ENCODE data around the gene AFF3.
"Not testable (repeated sequence)": the region's sequence is repeated elsewhere in the genome, so short reads cannot be mapped to it uniquely, and the experiment has no call there.

The AFF3 gene

GRCh38 chr2:99757611-99758114, 384.7 kb downstream of the AFF3 start:
- Histone ChIP-seq H3K9ac (ENCODE audit: low read length) (no peak overlapping the region), H3K9me3 (ENCODE audit: control insufficient read depth, low read depth, low read length) (no peaks in the 10 kb centered on the region), H3K27me3 (ENCODE audit: control insufficient read depth, insufficient read depth, low read length) (peaks cover 22% of the 10 kb centered on the region), H3K4me1 (ENCODE audit: control insufficient read depth, low read depth, low read length) (no peaks in the 10 kb centered on the region), H3K27ac (ENCODE audit: low read length) (no peak overlapping the region), H3K4me3 (ENCODE audit: low read length) (no peak overlapping the region), H3K36me3 (ENCODE audit: control insufficient read depth, low read depth, low read length) (no peaks in the 10 kb centered on the region)

DNA sequence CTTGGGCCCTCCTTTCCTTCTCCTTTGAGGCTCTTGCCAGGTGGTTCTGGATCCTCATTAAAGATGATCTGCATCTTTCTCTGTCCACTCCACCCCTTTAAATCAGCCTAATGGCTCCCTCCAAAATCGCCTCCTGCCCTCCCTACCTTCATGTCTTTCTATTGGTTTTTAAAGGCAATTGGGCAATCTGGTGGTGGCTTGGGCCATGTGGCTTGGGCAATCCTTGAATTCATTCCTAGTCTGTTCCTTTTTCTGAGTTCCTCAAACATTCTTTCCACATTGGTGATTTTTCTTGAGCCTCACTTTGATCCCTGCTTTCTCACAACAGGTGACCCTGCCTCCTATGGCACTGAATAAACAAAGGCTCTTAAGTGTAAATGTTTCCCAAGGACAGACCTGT, 386.3 kb downstream of the AFF3 start:
- H3K9ac ChIP-seq (ENCODE audit: low read length): no peak overlapping the region
- H3K9me3 ChIP-seq (ENCODE audit: control insufficient read depth, low read depth, low read length): no peaks in the 10 kb centered on the region
- H3K27ac ChIP-seq (ENCODE audit: low read length): no peak overlapping the region
- peaks cover 22% of the 10 kb centered on the region for H3K27me3 ChIP-seq (ENCODE audit: control insufficient read depth, insufficient read depth, low read length)
- H3K36me3 ChIP-seq (ENCODE audit: control insufficient read depth, low read depth, low read length): no peaks in the 10 kb centered on the region
- H3K4me1 ChIP-seq (ENCODE audit: control insufficient read depth, low read depth, low read length): no peaks in the 10 kb centered on the region
- H3K4me3 ChIP-seq (ENCODE audit: low read length): no peak overlapping the region

DNA sequence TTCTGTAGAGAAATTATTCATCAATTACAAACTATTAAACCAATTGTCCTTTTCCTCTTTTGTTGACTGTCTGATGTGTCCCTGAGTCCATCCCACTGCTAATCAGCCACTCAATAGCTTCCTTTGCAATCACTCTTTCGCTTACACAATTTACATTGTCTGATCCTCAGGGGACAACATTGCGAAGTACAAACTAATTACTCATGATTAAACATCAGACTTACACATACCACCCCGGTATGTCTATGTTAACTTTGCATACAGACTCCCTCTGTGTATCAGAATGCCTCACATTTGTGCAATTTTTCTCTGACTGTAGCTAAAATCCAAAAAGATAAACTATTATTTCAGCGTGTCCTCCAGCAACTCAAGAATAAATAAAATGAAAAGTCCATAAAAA, 388.2 kb downstream of the AFF3 start:
- no peak overlapping the region for H3K27ac ChIP-seq (ENCODE audit: low read length)
- peaks cover 22% of the 10 kb centered on the region for H3K27me3 ChIP-seq (ENCODE audit: control insufficient read depth, insufficient read depth, low read length)
- H3K4me3 ChIP-seq (ENCODE audit: low read length): no peak overlapping the region
- no peaks in the 10 kb centered on the region for H3K9me3 ChIP-seq (ENCODE audit: control insufficient read depth, low read depth, low read length)
- no peaks in the 10 kb centered on the region for H3K36me3 ChIP-seq (ENCODE audit: control insufficient read depth, low read depth, low read length)
- no peak overlapping the region for H3K9ac ChIP-seq (ENCODE audit: low read length)
- no peaks in the 10 kb centered on the region for H3K4me1 ChIP-seq (ENCODE audit: control insufficient read depth, low read depth, low read length)

DNA sequence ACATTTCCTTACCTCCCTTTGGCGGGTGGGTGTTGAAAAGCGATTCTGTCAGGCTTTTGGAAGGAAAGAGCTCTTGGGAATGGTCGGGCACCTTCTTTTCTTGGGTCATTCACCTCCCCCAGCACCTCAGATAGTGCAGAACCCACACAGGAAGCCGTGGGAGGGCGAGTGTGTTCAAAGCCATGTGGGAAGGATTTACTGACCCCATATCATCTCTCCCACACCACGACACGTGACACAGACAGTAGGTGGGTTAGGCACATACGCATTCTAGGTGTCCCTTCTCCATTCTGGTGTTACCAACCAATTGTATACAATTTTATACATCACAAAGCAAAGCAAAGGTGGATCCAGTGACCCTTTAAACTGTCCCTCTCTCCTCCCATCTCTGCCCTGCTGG, 388.9 kb downstream of the AFF3 start:
- H3K9ac ChIP-seq (ENCODE audit: low read length): no peak overlapping the region
- H3K4me3 ChIP-seq (ENCODE audit: low read length): no peak overlapping the region
- peaks cover 22% of the 10 kb centered on the region for H3K27me3 ChIP-seq (ENCODE audit: control insufficient read depth, insufficient read depth, low read length)
- no peaks in the 10 kb centered on the region for H3K36me3 ChIP-seq (ENCODE audit: control insufficient read depth, low read depth, low read length)
- no peak overlapping the region for H3K27ac ChIP-seq (ENCODE audit: low read length)
- H3K9me3 ChIP-seq (ENCODE audit: control insufficient read depth, low read depth, low read length): no peaks in the 10 kb centered on the region
- peaks cover 5% of the 10 kb centered on the region for H3K4me1 ChIP-seq (ENCODE audit: control insufficient read depth, low read depth, low read length)

- Histone ChIP-seq H3K4me3 (ENCODE audit: low read length) (no peak overlapping the region), H3K27ac (ENCODE audit: low read length) (no peak overlapping the region), H3K36me3 (ENCODE audit: control insufficient read depth, low read depth, low read length) (no peaks in the 10 kb centered on the region), H3K9ac (ENCODE audit: low read length) (no peak overlapping the region), H3K9me3 (ENCODE audit: control insufficient read depth, low read depth, low read length) (no peaks in the 10 kb centered on the region), H3K27me3 (ENCODE audit: control insufficient read depth, insufficient read depth, low read length) (no peaks in the 10 kb centered on the region), H3K4me1 (ENCODE audit: control insufficient read depth, low read depth, low read length) (peaks cover 11% of the 10 kb centered on the region)
Measured at GRCh38 chr2:99748344-99748743, 394.0 kb downstream of the AFF3 start.

DNA sequence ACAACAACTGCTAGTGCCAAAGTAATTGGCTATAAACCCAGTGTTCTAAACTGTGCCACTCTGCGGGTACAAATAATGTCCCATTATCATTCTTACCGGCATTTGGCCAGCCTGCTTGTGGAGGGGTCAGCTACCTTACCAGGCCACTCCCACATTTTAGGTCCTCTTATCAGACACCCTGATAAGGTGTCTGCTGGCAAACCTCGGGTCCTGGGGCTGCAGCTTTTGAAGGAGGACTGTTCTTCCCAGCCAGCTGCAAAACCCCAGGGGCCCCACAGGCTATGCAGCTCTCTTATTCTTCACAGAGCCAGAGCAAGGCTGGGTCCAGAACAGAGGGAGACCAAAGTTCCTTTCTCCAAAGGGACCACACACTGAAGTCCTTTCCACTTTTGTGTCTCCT, 394.5 kb downstream of the AFF3 start:
- Histone ChIP-seq H3K4me3 (ENCODE audit: low read length) (no peak overlapping the region), H3K9me3 (ENCODE audit: control insufficient read depth, low read depth, low read length) (no peaks in the 10 kb centered on the region), H3K36me3 (ENCODE audit: control insufficient read depth, low read depth, low read length) (no peaks in the 10 kb centered on the region), H3K9ac (ENCODE audit: low read length) (no peak overlapping the region), H3K27ac (ENCODE audit: low read length) (no peak overlapping the region), H3K4me1 (ENCODE audit: control insufficient read depth, low read depth, low read length) (peaks cover 11% of the 10 kb centered on the region), H3K27me3 (ENCODE audit: control insufficient read depth, insufficient read depth, low read length) (no peaks in the 10 kb centered on the region)

DNA sequence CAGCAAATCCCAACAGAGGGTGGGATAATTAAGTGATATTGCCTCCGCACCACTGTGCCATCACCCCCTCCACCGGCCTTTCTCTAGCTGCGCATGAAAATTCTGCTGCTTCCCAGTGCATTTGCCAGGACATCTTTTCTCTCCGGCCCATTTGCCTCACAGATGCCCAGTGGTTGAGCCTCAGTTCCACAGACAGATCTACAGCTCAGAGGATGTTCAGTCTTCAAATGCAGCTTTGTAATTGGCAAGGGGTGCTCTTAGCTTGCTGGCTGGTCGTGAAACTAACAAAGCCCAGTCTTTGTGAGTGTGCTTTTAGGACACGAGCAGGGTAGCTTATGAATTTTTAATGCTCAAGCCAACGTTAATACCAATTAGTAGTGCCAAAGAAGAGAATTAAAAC, 399.2 kb downstream of the AFF3 start:
- no peak overlapping the region for H3K4me3 ChIP-seq (ENCODE audit: low read length)
- H3K9ac ChIP-seq (ENCODE audit: low read length): no peak overlapping the region
- peaks cover 4% of the 10 kb centered on the region for H3K4me1 ChIP-seq (ENCODE audit: control insufficient read depth, low read depth, low read length)
- H3K27ac ChIP-seq (ENCODE audit: low read length): no peak overlapping the region
- no peaks in the 10 kb centered on the region for H3K36me3 ChIP-seq (ENCODE audit: control insufficient read depth, low read depth, low read length)
- no peaks in the 10 kb centered on the region for H3K27me3 ChIP-seq (ENCODE audit: control insufficient read depth, insufficient read depth, low read length)
- H3K9me3 ChIP-seq (ENCODE audit: control insufficient read depth, low read depth, low read length): no peaks in the 10 kb centered on the region

- no peaks in the 10 kb centered on the region for H3K27me3 ChIP-seq (ENCODE audit: control insufficient read depth, insufficient read depth, low read length)
- H3K27ac ChIP-seq (ENCODE audit: low read length): no peak overlapping the region
- no peaks in the 10 kb centered on the region for H3K4me1 ChIP-seq (ENCODE audit: control insufficient read depth, low read depth, low read length)
- H3K4me3 ChIP-seq (ENCODE audit: low read length): no peak overlapping the region
- no peaks in the 10 kb centered on the region for H3K9me3 ChIP-seq (ENCODE audit: control insufficient read depth, low read depth, low read length)
- no peaks in the 10 kb centered on the region for H3K36me3 ChIP-seq (ENCODE audit: control insufficient read depth, low read depth, low read length)
- no peak overlapping the region for H3K9ac ChIP-seq (ENCODE audit: low read length)
Measured at GRCh38 chr2:99737537-99737936, 404.9 kb downstream of the AFF3 start.

GRCh38 chr2:99735753-99736152, 406.6 kb downstream of the AFF3 start:
- H3K4me1 ChIP-seq (ENCODE audit: control insufficient read depth, low read depth, low read length): no peaks in the 10 kb centered on the region
- no peak overlapping the region for H3K27ac ChIP-seq (ENCODE audit: low read length)
- no peak overlapping the region for H3K4me3 ChIP-seq (ENCODE audit: low read length)
- no peaks in the 10 kb centered on the region for H3K36me3 ChIP-seq (ENCODE audit: control insufficient read depth, low read depth, low read length)
- no peaks in the 10 kb centered on the region for H3K27me3 ChIP-seq (ENCODE audit: control insufficient read depth, insufficient read depth, low read length)
- H3K9ac ChIP-seq (ENCODE audit: low read length): no peak overlapping the region
- no peaks in the 10 kb centered on the region for H3K9me3 ChIP-seq (ENCODE audit: control insufficient read depth, low read depth, low read length)

- not testable (repeated sequence) for H3K36me3 ChIP-seq (ENCODE audit: control insufficient read depth, low read depth, low read length); H3K27ac ChIP-seq (ENCODE audit: low read length); H3K9ac ChIP-seq (ENCODE audit: low read length); H3K4me1 ChIP-seq (ENCODE audit: control insufficient read depth, low read depth, low read length); H3K9me3 ChIP-seq (ENCODE audit: control insufficient read depth, low read depth, low read length); H3K27me3 ChIP-seq (ENCODE audit: control insufficient read depth, insufficient read depth, low read length); H3K4me3 ChIP-seq (ENCODE audit: low read length)
Measured at GRCh38 chr2:99735314-99735713, 407.1 kb downstream of the AFF3 start.

GRCh38 chr2:99734236-99734635, 408.2 kb downstream of the AFF3 start:
- Histone ChIP-seq H3K27me3 (ENCODE audit: control insufficient read depth, insufficient read depth, low read length) (no peaks in the 10 kb centered on the region), H3K36me3 (ENCODE audit: control insufficient read depth, low read depth, low read length) (no peaks in the 10 kb centered on the region), H3K4me1 (ENCODE audit: control insufficient read depth, low read depth, low read length) (no peaks in the 10 kb centered on the region), H3K9ac (ENCODE audit: low read length) (no peak overlapping the region), H3K4me3 (ENCODE audit: low read length) (no peak overlapping the region), H3K27ac (ENCODE audit: low read length) (no peak overlapping the region), H3K9me3 (ENCODE audit: control insufficient read depth, low read depth, low read length) (no peaks in the 10 kb centered on the region)

GRCh38 chr2:99729104-99730025, 413.0 kb downstream of the AFF3 start:
- Histone ChIP-seq H3K4me1 (ENCODE audit: control insufficient read depth, low read depth, low read length) (no peaks in the 10 kb centered on the region), H3K27ac (ENCODE audit: low read length) (no peak overlapping the region), H3K9me3 (ENCODE audit: control insufficient read depth, low read depth, low read length) (no peaks in the 10 kb centered on the region), H3K27me3 (ENCODE audit: control insufficient read depth, insufficient read depth, low read length) (no peaks in the 10 kb centered on the region), H3K9ac (ENCODE audit: low read length) (no peak overlapping the region), H3K4me3 (ENCODE audit: low read length) (no peak overlapping the region), H3K36me3 (ENCODE audit: control insufficient read depth, low read depth, low read length) (no peaks in the 10 kb centered on the region)

All from iPS-18a (cell line).